GM18907 (cell line): ENCODE results near the gene TECTB.
"Not testable (repeated sequence)": the region's sequence is repeated elsewhere in the genome, so short reads cannot be mapped to it uniquely, and the experiment has no call there.

Experiments used
- ATAC-seq: cut with Tn5 transposase; IDR thresholded peaks from one replicate; pipeline ENCODE4 v1.9.1; 2021; ENCODE audit warnings: mild to moderate bottlenecking, moderate library complexity; ENCODE audit not compliant: unreplicated experiment

Gene TECTB

GRCh38 chr10:112283100-112283499, at the start of gene TECTB:
Gene TECTB, plus strand, starts transcription at chr10:112283400. Its CDS starts 335 bp downstream, at chr10:112283735.
- ATAC-seq: no peak

- ATAC-seq: no peak
These were observed 48.1 kb upstream of the TECTB start for GRCh38 chr10:112235141-112235540.

GRCh38 chr10:112235920-112236319, 47.3 kb upstream of the TECTB start:
- ATAC-seq: no peak

DNA sequence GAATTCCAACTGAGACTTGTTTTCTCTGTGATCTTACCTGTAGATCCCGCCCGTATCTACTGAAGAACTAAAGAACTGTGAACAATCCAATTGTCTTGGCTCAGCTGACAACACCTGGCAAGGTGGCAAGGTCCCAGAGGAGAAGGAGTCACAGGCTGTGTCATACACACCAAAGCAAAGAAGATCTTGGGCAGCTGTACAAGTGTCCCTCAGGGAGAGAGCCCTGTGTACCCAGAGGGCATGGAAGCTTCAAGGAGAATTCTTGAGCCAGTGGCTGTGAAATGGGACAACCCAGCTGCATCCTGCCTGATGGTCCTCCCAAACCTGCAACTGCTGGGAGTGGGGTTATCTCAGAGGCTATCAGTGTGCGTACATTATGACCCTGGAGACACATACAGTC, 46.7 kb upstream of the TECTB start:
- no peak for ATAC-seq

- no peak for ATAC-seq
These were observed 43.9 kb upstream of the TECTB start for GRCh38 chr10:112239347-112239746.

- ATAC-seq: no peak
These were observed 42.8 kb upstream of the TECTB start for GRCh38 chr10:112240441-112240840.

DNA sequence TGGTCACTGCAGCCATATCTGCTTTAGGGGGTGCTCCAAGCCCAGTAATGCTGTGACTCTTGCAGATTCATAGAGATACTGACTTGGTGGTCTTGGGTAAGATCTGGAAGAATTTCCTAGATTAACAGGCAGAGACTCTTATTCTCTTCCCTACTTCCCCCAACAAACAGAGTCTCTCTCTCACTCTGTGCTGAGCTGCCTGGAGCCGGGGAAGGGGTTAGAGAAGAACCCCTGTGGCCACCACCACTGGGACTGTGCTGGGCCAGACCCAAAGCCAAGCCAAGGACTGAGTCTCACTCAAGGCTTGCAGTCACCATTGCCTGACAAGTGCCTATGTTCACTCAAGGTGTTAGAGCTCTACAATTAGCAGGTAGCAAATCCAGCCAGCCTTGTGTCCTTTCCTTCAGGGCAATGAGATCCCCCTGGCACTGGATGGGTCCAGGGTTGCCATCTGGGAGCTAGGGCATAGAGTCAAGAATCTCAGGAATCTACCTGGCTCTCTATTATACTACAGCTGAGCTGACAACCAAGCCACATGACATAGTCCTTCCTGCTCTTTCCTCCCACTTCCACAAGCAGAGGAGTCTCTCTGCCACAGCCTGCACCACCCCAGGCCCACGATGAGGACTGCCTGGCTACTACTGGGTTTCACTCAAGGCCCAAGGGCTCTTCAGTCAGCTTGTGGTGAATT, 41.4 kb upstream of the TECTB start:
- ATAC-seq: no peak

GRCh38 chr10:112242769-112243168, 40.4 kb upstream of the TECTB start:
- ATAC-seq: no peak

- no peak for ATAC-seq
These were observed 39.5 kb upstream of the TECTB start for GRCh38 chr10:112243713-112244112.

DNA sequence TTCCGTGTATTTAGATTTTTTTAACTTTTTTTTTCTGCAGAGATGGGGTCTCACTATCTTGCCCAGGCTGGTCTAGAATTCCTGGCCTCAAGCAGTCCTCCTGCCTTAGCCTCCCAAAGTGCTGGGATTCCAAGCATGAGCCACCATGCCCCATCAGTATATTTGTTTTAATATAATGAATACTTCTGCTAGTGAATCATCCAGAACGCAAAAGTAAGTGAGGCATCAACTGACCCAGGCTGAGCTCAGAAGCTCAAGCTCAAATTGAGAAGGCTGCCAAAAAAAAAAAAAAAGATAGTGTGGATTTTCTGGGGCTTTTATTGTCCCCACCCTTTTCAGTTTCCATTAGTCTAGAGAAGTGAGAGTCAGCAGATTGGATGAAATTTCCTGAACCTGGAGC, 39.0 kb upstream of the TECTB start:
- ATAC-seq: no peak

GRCh38 chr10:112247791-112248190, 35.4 kb upstream of the TECTB start:
- no peak for ATAC-seq

DNA sequence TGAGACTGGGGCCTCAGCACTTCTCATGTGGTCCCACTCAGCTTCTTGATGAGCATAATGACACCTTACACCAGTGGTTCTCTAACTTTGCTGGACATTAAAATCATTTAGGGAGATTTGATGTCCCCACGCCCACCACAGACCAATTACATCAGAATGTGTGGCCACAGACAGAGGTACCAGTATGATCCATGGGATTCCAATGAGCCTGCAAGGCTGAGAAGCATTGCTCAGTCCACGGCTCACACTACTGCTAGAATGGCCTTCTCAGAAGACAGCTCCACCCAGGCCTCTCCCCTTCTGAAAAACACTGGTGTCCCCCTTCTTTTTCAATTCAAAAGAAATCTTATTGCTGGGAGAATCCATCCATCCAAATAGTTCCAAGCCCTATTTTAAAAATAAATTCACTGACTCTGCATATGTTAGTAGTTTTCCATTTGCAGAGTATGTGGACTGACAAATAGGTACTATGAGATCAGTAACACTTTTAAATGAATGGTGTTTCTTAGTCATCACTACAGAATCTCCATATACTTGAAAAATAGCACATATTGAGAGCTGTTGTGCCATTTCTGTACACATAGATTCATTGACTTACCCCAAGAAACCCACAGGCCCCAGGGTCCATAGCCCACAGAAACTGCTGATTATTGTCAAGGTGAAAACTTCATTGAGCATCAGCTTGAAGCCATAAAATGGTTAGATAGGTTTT, 34.5 kb upstream of the TECTB start:
- ATAC-seq: no peak

GRCh38 chr10:112249722-112250121, 33.5 kb upstream of the TECTB start:
- no peak for ATAC-seq

DNA sequence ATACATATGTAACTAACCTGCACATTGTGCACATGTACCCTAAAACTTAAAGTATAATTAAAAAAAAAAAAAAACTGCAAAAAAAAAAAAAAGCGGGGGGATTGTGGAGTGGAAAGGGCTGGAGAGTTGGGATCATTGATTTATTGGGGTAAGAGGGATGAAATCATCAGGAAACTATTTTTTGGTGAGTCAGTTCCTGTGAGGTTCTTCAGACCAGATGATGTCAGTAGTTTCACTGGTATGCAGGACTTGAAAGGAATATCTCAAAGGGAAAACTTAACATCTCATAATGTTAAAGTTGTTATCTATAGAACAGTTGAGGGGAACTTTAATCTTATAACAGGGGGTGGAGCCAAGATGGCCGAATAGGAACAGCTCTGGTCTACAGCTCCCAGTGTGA, 32.6 kb upstream of the TECTB start:
- no peak for ATAC-seq

DNA sequence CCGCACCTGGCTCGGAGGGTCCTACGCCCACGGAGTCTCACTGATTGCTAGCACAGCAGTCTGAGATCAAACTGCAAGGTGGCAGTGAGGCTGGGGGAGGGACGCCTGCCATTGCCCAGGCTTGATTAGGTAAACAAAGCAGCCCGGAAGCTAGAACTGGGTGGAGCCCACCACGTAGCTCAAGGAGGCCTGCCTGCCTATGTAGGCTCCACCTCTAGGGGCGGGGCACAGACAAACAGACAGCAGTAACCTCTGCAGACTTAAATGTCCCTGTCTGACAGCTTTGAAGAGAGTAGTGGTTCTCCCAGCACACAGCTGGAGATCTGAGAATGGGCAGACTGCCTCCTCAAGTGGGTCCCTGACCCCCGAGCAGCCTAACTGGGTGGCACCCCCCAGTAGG, 32.0 kb upstream of the TECTB start:
- ATAC-seq: not testable (repeated sequence)

- ATAC-seq: no peak
These were observed 24.8 kb upstream of the TECTB start for GRCh38 chr10:112258407-112258806.

DNA sequence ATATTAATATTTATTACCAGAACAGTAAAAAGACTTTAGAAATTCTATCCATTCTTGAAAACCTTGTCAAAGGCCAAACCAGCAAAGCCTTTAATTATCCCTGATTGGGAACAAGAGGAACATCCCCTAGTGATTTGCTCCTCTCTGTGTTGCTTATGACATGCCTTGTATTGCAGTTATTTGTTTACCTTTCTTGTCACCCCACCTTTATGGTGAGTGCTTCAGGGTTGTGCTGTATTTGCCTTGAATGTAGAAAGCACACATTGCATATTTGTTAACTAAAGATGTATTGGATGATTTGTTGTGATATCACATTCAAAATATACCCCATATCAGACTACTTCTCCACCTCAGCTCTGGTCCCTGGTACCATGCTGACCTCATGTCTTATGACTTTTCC, 23.5 kb upstream of the TECTB start:
- no peak for ATAC-seq

DNA sequence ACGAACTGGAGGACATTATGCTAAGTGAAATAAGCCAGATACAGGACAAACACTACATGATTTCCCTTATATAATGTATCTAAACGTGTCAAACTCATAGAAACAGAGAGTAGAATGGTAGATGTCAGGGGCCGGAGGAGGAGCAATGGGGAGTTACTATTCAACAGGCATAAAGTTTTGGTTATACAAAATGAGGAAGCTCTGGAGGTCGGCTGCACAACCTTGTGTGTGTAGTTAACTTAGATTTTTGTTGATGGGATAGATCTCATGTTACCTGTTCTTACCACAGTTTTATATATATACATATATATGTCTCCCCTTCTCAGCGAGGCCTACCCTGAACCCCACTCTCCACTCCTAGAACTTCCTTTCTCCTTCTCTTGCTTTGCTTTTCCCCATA, 22.4 kb upstream of the TECTB start:
- ATAC-seq: no peak

DNA sequence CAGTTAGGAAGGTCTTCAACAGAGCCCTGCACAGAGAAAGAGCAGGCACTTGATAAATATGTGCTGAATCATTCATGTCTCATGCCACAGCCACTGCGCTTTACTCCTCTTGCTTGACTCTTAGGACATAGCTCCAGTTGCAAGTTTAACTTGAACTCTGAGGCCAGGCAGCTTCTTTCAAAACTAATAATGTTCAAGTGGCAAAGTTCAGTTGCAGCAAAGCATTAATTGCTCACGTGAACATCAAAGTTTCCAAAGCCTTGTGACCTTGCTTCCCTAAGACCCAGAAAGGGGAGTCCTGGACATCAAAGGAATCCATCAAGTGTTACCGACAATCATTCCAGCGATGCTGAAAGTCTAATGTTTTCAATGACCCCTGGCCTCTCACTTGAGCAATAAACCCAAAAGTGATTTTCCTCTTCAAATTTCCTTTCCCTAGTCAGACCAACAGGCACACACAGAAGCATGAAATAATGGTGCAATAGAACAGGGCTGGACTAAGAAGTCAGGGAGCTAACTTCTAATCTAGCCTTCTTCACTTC, 21.8 kb upstream of the TECTB start:
- no peak for ATAC-seq

- ATAC-seq: no peak
These were observed 20.7 kb upstream of the TECTB start for GRCh38 chr10:112262546-112262945.

GRCh38 chr10:112265745-112266144, 17.5 kb upstream of the TECTB start:
- no peak for ATAC-seq

- no peak for ATAC-seq
These were observed 13.9 kb upstream of the TECTB start for GRCh38 chr10:112269266-112269665.
